ENCODE data around the gene ACOXL.

The ACOXL gene

DNA sequence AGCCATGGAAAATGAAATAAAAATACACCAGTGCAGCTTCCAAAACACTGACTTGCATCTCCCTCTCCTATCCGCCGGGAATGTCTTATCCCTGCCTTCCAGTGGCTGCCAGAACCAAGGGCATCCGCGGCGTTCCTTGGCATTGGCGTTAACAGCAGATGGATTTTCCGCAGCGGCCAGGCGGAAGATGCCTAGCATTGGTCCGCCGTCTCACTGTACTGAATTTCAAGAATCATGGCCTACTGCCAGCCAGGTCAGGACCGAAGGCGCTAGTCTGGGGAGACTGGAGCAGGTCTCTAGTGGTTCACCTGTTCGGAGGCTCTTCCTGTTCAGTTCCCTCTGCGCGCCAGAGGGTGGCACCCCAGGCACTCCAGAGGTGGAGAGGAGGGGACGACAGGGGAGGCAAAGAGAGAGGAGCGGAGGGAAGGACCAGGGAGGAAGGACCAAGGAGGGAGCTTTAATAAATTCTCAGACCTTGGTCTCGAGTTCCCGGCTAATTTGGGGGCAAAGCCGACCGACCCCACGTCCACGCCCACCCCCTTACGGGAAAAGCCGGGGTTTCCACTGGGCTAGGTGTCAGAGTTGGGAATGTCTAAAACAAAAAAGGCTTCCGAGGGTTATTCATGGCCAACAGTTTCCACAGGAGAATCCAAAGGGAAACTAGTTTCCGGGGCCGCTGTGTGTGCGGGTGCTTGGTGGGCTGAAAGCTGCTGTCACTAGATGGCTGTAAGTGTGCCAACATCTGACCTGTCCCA lies 384.6 kb downstream of the ACOXL start:
- peak; percentile 69 for DNase-seq
- TF ChIP-seq, protein P1, sequence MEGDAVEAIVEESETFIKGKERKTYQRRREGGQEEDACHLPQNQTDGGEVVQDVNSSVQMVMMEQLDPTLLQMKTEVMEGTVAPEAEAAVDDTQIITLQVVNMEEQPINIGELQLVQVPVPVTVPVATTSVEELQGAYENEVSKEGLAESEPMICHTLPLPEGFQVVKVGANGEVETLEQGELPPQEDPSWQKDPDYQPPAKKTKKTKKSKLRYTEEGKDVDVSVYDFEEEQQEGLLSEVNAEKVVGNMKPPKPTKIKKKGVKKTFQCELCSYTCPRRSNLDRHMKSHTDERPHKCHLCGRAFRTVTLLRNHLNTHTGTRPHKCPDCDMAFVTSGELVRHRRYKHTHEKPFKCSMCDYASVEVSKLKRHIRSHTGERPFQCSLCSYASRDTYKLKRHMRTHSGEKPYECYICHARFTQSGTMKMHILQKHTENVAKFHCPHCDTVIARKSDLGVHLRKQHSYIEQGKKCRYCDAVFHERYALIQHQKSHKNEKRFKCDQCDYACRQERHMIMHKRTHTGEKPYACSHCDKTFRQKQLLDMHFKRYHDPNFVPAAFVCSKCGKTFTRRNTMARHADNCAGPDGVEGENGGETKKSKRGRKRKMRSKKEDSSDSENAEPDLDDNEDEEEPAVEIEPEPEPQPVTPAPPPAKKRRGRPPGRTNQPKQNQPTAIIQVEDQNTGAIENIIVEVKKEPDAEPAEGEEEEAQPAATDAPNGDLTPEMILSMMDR (IDR thresholded peaks at IDR 0.05; ENCODE audit: low read depth, low read length) = peak; percentile 80
- Histone ChIP-seq H3K4me3 (ENCODE audit: low read depth, low read length) (peak overlapping the region; percentile 53), H3K9me3 (no peaks in the 10 kb centered on the region), H3K4me1 (no peaks in the 10 kb centered on the region), H3K36me3 (no peaks in the 10 kb centered on the region), H3K27me3 (no peaks in the 10 kb centered on the region)

DNA sequence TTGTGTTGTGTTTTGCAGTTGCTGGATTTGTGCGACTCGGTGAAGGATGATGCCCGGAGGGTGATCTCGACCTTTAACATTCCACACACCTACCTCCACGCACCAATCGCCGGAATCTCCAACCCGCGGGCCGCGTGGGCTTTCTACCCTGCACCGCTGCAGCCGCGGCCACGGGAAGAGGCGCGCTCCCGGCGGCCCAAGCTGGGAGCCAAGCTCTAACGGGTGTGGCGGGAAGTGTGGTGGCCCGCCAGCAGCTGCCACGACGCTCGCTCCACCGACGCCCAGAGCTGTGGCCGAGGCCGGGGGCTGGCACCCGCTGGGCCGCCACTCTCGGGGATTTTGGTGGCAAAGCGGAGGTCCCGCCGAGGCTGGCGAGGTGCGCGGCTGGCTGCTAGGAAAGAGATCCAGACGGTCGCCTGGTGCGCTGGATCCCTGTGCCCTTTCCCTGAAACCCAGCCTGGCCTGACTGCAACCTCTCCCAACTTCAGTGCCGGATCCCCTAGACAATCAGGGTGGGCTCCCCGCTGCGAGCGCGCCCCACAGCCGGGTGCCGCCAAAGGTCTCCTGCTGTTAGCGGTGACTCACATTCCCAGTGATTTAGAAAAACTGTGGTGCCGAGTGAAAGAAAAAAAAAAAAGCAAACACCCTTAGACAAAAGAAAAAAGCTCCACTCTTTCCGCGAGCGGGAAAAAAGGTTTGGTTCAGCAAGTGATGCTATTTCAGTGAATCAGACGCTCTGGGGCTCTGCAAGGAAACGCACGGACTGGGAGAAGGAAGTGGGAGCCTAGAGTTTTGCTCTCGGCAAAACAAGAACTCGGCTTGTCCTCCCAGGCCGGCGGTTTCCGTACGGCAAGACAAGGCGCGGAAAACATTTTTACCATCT lies 385.5 kb downstream of the ACOXL start:
- Histone ChIP-seq H3K4me3 (ENCODE audit: low read depth, low read length) (peak overlapping the region; percentile 53), H3K4me1 (no peaks in the 10 kb centered on the region), H3K9me3 (no peaks in the 10 kb centered on the region), H3K36me3 (no peaks in the 10 kb centered on the region), H3K27me3 (no peaks in the 10 kb centered on the region)
- TF ChIP-seq, protein P1 (IDR thresholded peaks at IDR 0.05; ENCODE audit: low read depth, low read length) = no peak
- no peak for DNase-seq

GRCh38 chr2:111118481-111118980 lies 386.2 kb downstream of the ACOXL start:
- Histone ChIP-seq H3K4me1 (no peaks in the 10 kb centered on the region), H3K27me3 (no peaks in the 10 kb centered on the region), H3K9me3 (no peaks in the 10 kb centered on the region), H3K36me3 (no peaks in the 10 kb centered on the region), H3K4me3 (ENCODE audit: low read depth, low read length) (no peak overlapping the region)
- DNase-seq = no peak
- TF ChIP-seq, protein P1 (IDR thresholded peaks at IDR 0.05; ENCODE audit: low read depth, low read length) = no peak

DNA sequence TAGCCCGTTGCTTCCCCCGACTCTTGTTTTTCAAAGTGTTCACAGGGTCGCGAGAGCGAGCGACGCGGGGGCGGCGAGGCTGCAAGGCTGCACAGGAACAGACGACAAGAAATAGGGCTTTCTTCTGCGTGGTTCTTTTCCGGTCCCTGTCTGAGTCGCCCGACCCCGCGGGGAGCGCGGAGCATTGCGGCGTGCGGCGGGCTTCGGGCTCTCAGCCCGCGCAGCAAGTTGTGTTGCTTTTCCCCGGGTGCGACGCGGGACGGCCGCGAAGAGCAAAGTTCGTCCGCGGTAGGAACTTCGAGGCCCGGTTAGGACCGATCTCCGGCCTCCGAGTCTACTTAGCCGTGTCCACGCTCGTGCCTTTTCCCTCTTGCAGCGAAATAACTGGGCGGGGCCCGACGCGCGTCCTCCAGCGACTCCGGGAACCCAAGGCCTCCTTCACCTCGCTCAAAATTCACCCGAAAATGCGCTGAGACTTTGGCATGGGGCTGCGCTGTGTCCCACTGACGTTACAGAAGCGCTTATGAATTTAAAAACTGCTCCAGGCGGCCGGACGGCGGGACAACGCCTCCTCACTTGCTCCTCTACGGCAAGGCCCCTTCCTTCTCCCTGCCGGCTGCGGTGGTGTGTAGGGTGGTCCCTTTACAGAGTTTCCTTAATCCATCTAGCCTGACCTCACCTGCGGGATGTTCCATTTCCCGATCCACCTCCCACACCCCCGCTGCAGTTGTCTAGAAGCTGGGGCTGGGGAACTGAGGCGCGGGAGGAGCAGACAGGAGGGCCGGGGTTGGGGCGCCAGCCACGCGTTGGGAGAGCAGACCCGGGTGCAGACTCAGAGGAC lies 386.8 kb downstream of the ACOXL start:
- H3K36me3 ChIP-seq = no peaks in the 10 kb centered on the region; the same call in 1 of the 2 replicates
- DNase-seq = no peak
- no peaks in the 10 kb centered on the region for H3K27me3 ChIP-seq
- H3K4me1 ChIP-seq = no peaks in the 10 kb centered on the region
- no peaks in the 10 kb centered on the region for H3K9me3 ChIP-seq
- no peak overlapping the region for H3K4me3 ChIP-seq (ENCODE audit: low read depth, low read length)
- TF ChIP-seq, protein P1 (IDR thresholded peaks at IDR 0.05; ENCODE audit: low read depth, low read length) = no peak

DNA sequence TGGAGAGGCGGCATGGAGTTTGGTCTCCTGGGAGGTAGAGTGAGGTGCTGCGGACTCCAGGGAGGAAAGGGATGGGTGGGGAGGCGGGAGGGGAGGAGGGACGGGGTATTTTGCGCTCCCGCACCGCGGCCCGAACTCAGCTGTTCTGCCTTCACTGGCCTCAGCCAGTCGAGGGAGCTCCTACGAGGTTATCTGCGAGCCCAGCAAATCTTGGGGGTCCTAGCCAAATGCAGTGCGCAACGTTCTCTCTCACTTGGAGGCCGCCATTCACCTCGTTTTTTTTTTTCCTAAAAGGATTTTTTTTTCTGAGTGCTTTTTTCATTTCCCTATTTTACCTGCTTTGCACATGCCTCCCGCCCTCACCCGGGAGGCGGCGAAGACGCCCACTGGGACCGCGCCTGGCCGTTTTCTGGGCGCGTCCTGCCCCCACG lies 387.5 kb downstream of the ACOXL start:
- DNase-seq = no peak
- TF ChIP-seq, protein P1 (IDR thresholded peaks at IDR 0.05; ENCODE audit: low read depth, low read length) = no peak
- peaks cover 6% of the 10 kb centered on the region; the same call in 1 of the 2 replicates for H3K36me3 ChIP-seq
- H3K4me1 ChIP-seq = no peaks in the 10 kb centered on the region
- peak overlapping the region; percentile 48 for H3K4me3 ChIP-seq (ENCODE audit: low read depth, low read length)
- H3K27me3 ChIP-seq = no peaks in the 10 kb centered on the region
- no peaks in the 10 kb centered on the region for H3K9me3 ChIP-seq
